Activated CD8-positive, alpha-beta memory T cell treated with anti-CD3 and anti-CD28 coated beads for 1 hour (primary cell): ENCODE measurements around the gene DDHD1.

Experiments
- DNase-seq, 2 donors: peaks; one replicate each; pipeline ENCODE4 v3.0.0-alpha.2; 2020; ENCODE audit warnings: low read depth in 1 of 2; ENCODE audit errors: extremely low read depth in 1 of 2

Gene DDHD1

GRCh38 chr14:53035336-53036210, 117.5 kb downstream of the DDHD1 start:
- DNase-seq = no peak

GRCh38 chr14:53034688-53035230, 118.4 kb downstream of the DDHD1 start:
- no peak for DNase-seq

- no peak for DNase-seq
Observed at GRCh38 chr14:53034036-53034435, 119.1 kb downstream of the DDHD1 start.

- DNase-seq = no peak
Observed at GRCh38 chr14:53032838-53033390, 120.2 kb downstream of the DDHD1 start.

GRCh38 chr14:53032161-53032803, 120.8 kb downstream of the DDHD1 start:
- DNase-seq = no peak

GRCh38 chr14:53027562-53027961, 125.6 kb downstream of the DDHD1 start:
- no peak for DNase-seq

GRCh38 chr14:53027041-53027440, 126.1 kb downstream of the DDHD1 start:
- DNase-seq = no peak

- DNase-seq = no peak
Observed at GRCh38 chr14:53023325-53023724, 129.8 kb downstream of the DDHD1 start.

- DNase-seq = no peak
Observed at GRCh38 chr14:53022593-53022992, 130.5 kb downstream of the DDHD1 start.

GRCh38 chr14:53020193-53020932, 132.8 kb downstream of the DDHD1 start:
- no peak for DNase-seq

- DNase-seq = no peak
Observed at GRCh38 chr14:53019406-53019805, 133.7 kb downstream of the DDHD1 start.

GRCh38 chr14:53017837-53018236, 135.3 kb downstream of the DDHD1 start:
- DNase-seq = no peak

GRCh38 chr14:53016919-53017318, 136.2 kb downstream of the DDHD1 start:
- DNase-seq = no peak

GRCh38 chr14:53016491-53016890, 136.6 kb downstream of the DDHD1 start:
- no peak for DNase-seq

GRCh38 chr14:53011053-53011462, 142.1 kb downstream of the DDHD1 start:
- DNase-seq = no peak

- DNase-seq = no peak
Observed at GRCh38 chr14:53010193-53011040, 142.7 kb downstream of the DDHD1 start.

- no peak for DNase-seq
Observed at GRCh38 chr14:53006931-53007562, 146.1 kb downstream of the DDHD1 start.

GRCh38 chr14:53004976-53005375, 148.1 kb downstream of the DDHD1 start:
- DNase-seq = no peak

GRCh38 chr14:53003776-53004175, 149.3 kb downstream of the DDHD1 start:
- no peak for DNase-seq

GRCh38 chr14:53002576-53002975, 150.5 kb downstream of the DDHD1 start:
- DNase-seq = no peak
